ENCODE data around the gene ATL1.

GRCh38 chr14:50615056-50615455, 55.1 kb downstream of the ATL1 start:
- TF ChIP-seq CTCF (conservative IDR thresholded peaks at IDR 0.05): no peak
- no peak for TF ChIP-seq ZFX (IDR thresholded peaks at IDR 0.05)

Measured in C4-2B (cell line).